K562 (cell line): ENCODE measurements around the gene AGPAT4. TPM values are rescaled to one million over a fixed set of nuclear protein-coding genes. Genes with fewer than 3 reads are reported as not detected.

Experiments used
- ATAC-seq: fragments of 200-7000 bp; cut with Tn5 transposase; 3 replicates; pipeline ENCODE4 v1.9.1; 2020; ENCODE audit warnings: moderate library complexity
- BruUV-seq: library from RNA; stranded (reverse); fragments of 400-500 nt; replicated peaks from 2 replicates; lab custom pipeline; 2021; lab: Mats Ljungman, UMichigan
- CTCF ChIA-PET: fragments of 300-600 bp; formaldehyde crosslinking; extraction: SDS; loops from one replicate; lab custom pipeline; 2021; ENCODE audit warnings: low intra/inter-chr PET ratio; lab: Yijun Ruan, JAX
- POLR2A ChIA-PET: fragments of 300-600, 350-650 bp; sonication (Branson Sonifier 250); formaldehyde crosslinking; extraction: SDS; loops from one replicate; lab custom pipeline; 2021; ENCODE audit warnings: antibody characterized with exemption, inconsistent platforms; lab: Yijun Ruan, JAX
- DNase-seq, 4 experiments: peaks; one replicate each; pipeline versions ENCODE4 v3.0.0 to v3.0.0-alpha.2; 2011 to 2018; ENCODE audit warnings: low spot score in 3 of 4, mixed read lengths in 3 of 4; ENCODE audit errors: extremely low read depth in 1 of 4
- FAIRE-seq: peaks from 2 replicates; lab custom pipeline; 2011; peaks lifted over from hg19 to GRCh38; lab: Jason Lieb, UNC
- H2AFZ ChIP-seq: 2 replicates; pipeline ENCODE4 v1.6.0; 2011; ENCODE audit warnings: low read depth, low read length, control low read depth, inconsistent platforms
- H3K27ac ChIP-seq: fragments of 200-600 bp; 3 replicates; pipeline ENCODE4 v1.8.0; 2011; ENCODE audit warnings: low read depth, mild to moderate bottlenecking, control low read depth, inconsistent platforms, low read length, moderate library complexity, mixed read lengths; ENCODE audit errors: extremely low read depth
- H3K27me3 ChIP-seq, 2 experiments: fragments of 300-600 bp in 1 of 2; 2 replicates in 1 of 2; 3 replicates in 1 of 2; pipeline versions ENCODE4 v1.6.0 to v1.8.0; 2011; ENCODE audit warnings: inconsistent platforms in 2 of 2, low read length in 2 of 2, mild to moderate bottlenecking in 1 of 2, mixed read lengths in 1 of 2, moderate library complexity in 1 of 2; ENCODE audit not compliant: control insufficient read depth in 2 of 2, insufficient read depth in 2 of 2
- H3K36me3 ChIP-seq: fragments of 300-600 bp; 3 replicates; pipeline ENCODE4 v1.8.0; 2011; ENCODE audit warnings: mild to moderate bottlenecking, low read length, inconsistent platforms; ENCODE audit not compliant: control insufficient read depth, insufficient read depth
- H3K4me1 ChIP-seq, 2 experiments: fragments of 200-600 bp in 1 of 2; replicated peaks in 1 of 2; 2 replicates in 1 of 2; 3 replicates in 1 of 2; pipeline versions ENCODE4 v1.5.1 to v1.8.0; 2011; ENCODE audit warnings: inconsistent platforms in 2 of 2, low read length in 2 of 2, mild to moderate bottlenecking in 1 of 2, mixed read lengths in 1 of 2, moderate library complexity in 1 of 2; ENCODE audit not compliant: control insufficient read depth in 2 of 2, insufficient read depth in 2 of 2
- H3K4me2 ChIP-seq: 2 replicates; pipeline ENCODE4 v1.6.1; 2011; ENCODE audit warnings: low read length, control low read depth, inconsistent platforms, mixed read lengths; ENCODE audit not compliant: insufficient read depth
- H3K4me3 ChIP-seq: fragments of 200-600 bp; sonication (generic), shearing (Covaris generic); 2 replicates; pipeline ENCODE4 v1.5.1; 2016; ENCODE audit warnings: control low read depth, inconsistent platforms
- H3K79me2 ChIP-seq: fragments of 200-600 bp; 3 replicates; pipeline ENCODE4 v1.8.0; 2011; ENCODE audit warnings: low read length, inconsistent platforms; ENCODE audit not compliant: control insufficient read depth, insufficient read depth
- H3K9ac ChIP-seq, 2 experiments: 2 replicates each; pipeline versions ENCODE4 v1.6.0 to v1.6.1; 2011; ENCODE audit warnings: low read depth in 2 of 2, low read length in 2 of 2, control low read depth in 1 of 2, inconsistent platforms in 1 of 2, mild to moderate bottlenecking in 1 of 2, mixed read lengths in 1 of 2; ENCODE audit not compliant: insufficient read depth in 1 of 2
- H3K9me1 ChIP-seq: one replicate; pipeline ENCODE4 v1.6.0; 2011; ENCODE audit warnings: inconsistent platforms, mild to moderate bottlenecking, low read length, moderate library complexity; ENCODE audit not compliant: control insufficient read depth, insufficient read depth
- H3K9me3 ChIP-seq: replicated peaks from 2 replicates; pipeline ENCODE4 v1.5.1; 2011; ENCODE audit warnings: low read depth, low read length, inconsistent platforms; ENCODE audit not compliant: control insufficient read depth, insufficient read depth
- H4K20me1 ChIP-seq: replicated peaks from 2 replicates; pipeline ENCODE4 v1.6.1; 2011; ENCODE audit warnings: low read length, inconsistent platforms, mixed read lengths; ENCODE audit not compliant: control insufficient read depth, insufficient read depth
- ATF3 ChIP-seq, 2 experiments: fragments of 450-650 bp in 1 of 2; sonication (generic) in 1 of 2; formaldehyde crosslinking in 1 of 2; IDR thresholded peaks in 1 of 2; conservative IDR thresholded peaks in 1 of 2; 2 replicates each; pipeline versions ENCODE4 v1.6.1 to v1.8.1; 2016 to 2023; ENCODE audit warnings: mild to moderate bottlenecking in 2 of 2, moderate library complexity in 2 of 2, inconsistent platforms in 1 of 2, missing genetic modification reagents in 1 of 2
- CTBP1 ChIP-seq: fragments of 450-650 bp; IDR thresholded peaks from 2 replicates; pipeline ENCODE4 v1.6.1; 2016; ENCODE audit warnings: borderline replicate concordance
- ETV1 ChIP-seq: fragments of 450-650 bp; conservative IDR thresholded peaks from 2 replicates; pipeline ENCODE4 v1.6.1; 2016; ENCODE audit warnings: missing genetic modification characterization, control low read depth, low read depth, missing compliant biosample characterization
- ILK ChIP-seq: fragments of 450-650 bp; IDR thresholded peaks from 2 replicates; pipeline ENCODE4 v1.6.1; 2016; ENCODE audit warnings: missing genetic modification characterization, low read depth, mild to moderate bottlenecking, missing compliant biosample characterization, moderate library complexity, borderline replicate concordance
- KAT2B ChIP-seq: IDR thresholded peaks from one replicate; pipeline ENCODE4 v1.6.1; 2012; ENCODE audit warnings: low read depth, mild to moderate bottlenecking, control low read depth, inconsistent platforms, low read length, moderate library complexity
- MAFF ChIP-seq: IDR thresholded peaks from 2 replicates; pipeline ENCODE4 v1.6.1; 2012; ENCODE audit warnings: low read length, improper control_type of control experiment
- NR1H2 ChIP-seq: sonication (generic); formaldehyde crosslinking; IDR thresholded peaks from 2 replicates; pipeline ENCODE4 v1.4.0; 2020; ENCODE audit warnings: mild to moderate bottlenecking, missing genetic modification reagents
- ZNF436 ChIP-seq: fragments of 250-450, 450-650 bp; sonication (Bioruptor Pico); formaldehyde crosslinking; IDR thresholded peaks from 2 replicates; pipeline ENCODE4 v1.7.0; 2020; ENCODE audit warnings: mild to moderate bottlenecking
- whole genome bisulfite sequencing: fragments of 100-300 bp; shearing (Covaris generic); methylation state at CpG from one replicate; pipeline ENCODE4 v1.1.6; 2016; ENCODE audit warnings: low coverage, mixed read lengths; ENCODE audit not compliant: insufficient coverage; ENCODE audit errors: missing lambda C conversion rate; 5-methylcytosine and 5-hydroxymethylcytosine counted together
- in situ Hi-C: fragments of 300-500 bp; cut with MboI; formaldehyde crosslinking; loops from 4 replicates; pipeline ENCODE4 v1.15.0; 2018; ENCODE audit warnings: inconsistent platforms, mixed read lengths
- intact Hi-C: fragments of 100-400 bp; cut with micrococcal nuclease; formaldehyde crosslinking; loops from 2 replicates; pipeline ENCODE4 v1.14.2; 2022
- polyA plus RNA-seq, 8 experiments: library from polyadenylated mRNA; depleted of rRNA in 4 of 8; stranded (reverse) in 5 of 8; unstranded in 3 of 8; fragments of >200 nt; fragmentation: Nextera tagmentation in 2 of 8; fragmentation: Illumina TruSeq in 1 of 8; extraction: Ambion mirVana in 2 of 8; extraction: Trizol in 1 of 8; gene quantifications; 2 replicates each; pipeline versions ENCODE4 v1.2.1 to v1.2.3, GENCODE V29; 2011 to 2014; ENCODE audit warnings: inconsistent platforms in 1 of 8, missing spikeins in 1 of 8
- total RNA-seq, 7 experiments: library from RNA; depleted of rRNA in 6 of 7; stranded (reverse); fragments of >200 nt in 6 of 7; fragmentation: Illumina TruSeq in 2 of 7; extraction: Trizol in 2 of 7; gene quantifications; 2 replicates each; pipeline versions ENCODE4 v1.2.1 to v1.2.3, GENCODE V29; 2011 to 2021; ENCODE audit warnings: low replicate concordance in 1 of 7

AGPAT4 gene
- total and polyA plus RNA-seq, 9 of the 15 experiments (the other 6 are each of a cell fraction or from before 2014, with no cell fraction given), result 2.2 to 15.0 (median 5.7) TPM

- Histone ChIP-seq H4K20me1 (no peaks in the 10 kb centered on the region), H3K4me3 (no peak overlapping the region), H3K4me1 (no peaks in the 10 kb centered on the region), H3K27ac (no peak overlapping the region), H3K36me3 (peaks cover 90% of the 10 kb centered on the region), H3K79me2 (no peaks in the 10 kb centered on the region), H3K4me2 (no peak overlapping the region), H3K9ac (no peak overlapping the region), H3K9me3 (no peaks in the 10 kb centered on the region), H2AFZ (no peak overlapping the region), H3K27me3 (no peaks in the 10 kb centered on the region), H3K9me1 (no peaks in the 10 kb centered on the region)
- FAIRE-seq (no peak), ATAC-seq (no peak), DNase-seq (no peak)
- in situ Hi-C loops, result no loop called here
- BruUV-seq, result no TSS peak
- intact Hi-C loops, result no loop called here
- POLR2A ChIA-PET, result interaction anchor here (1.4 kb wide), 1 partner anchor 10 kb away, joined by 3 read pairs; no protein-coding TSS in a partner anchor
- TF ChIP-seq ETV1 (no peak), ZNF436 (CRISPR knock-in tag) (no peak), CTBP1 (no peak), ILK (no peak), KAT2B (no peak), MAFF (0 out of 2 replicates have a peak, but pooled peaks have one; percentile 13)
- CTCF ChIA-PET, result no interaction called here
- WGBS, result 90% methylated on average over 2 of the region's 2 CpGs
Observed at GRCh38 chr6:161105408-161105807, 168.5 kb downstream of the AGPAT4 start.

GRCh38 chr6:161104966-161105365, 168.9 kb downstream of the AGPAT4 start:
- H3K27ac ChIP-seq, result no peak overlapping the region
- FAIRE-seq, result no peak
- POLR2A ChIA-PET, result interaction anchor here (0.8 to 1.4 kb wide), 2 partner anchors 10 to 151 kb away, joined by 3 read pairs; no protein-coding TSS in a partner anchor

More at GRCh38 chr6:161104966-161105365, 168.9 kb downstream of the AGPAT4 start:
- Histone ChIP-seq H2AFZ (no peak overlapping the region), H3K4me3 (no peak overlapping the region), H3K9me3 (no peaks in the 10 kb centered on the region), H3K36me3 (peaks cover 90% of the 10 kb centered on the region), H3K9me1 (no peaks in the 10 kb centered on the region), H3K4me2 (no peak overlapping the region), H3K4me1 (no peaks in the 10 kb centered on the region), H3K27me3 (no peaks in the 10 kb centered on the region)
- BruUV-seq, result no TSS peak
- intact Hi-C loops, result loop anchor here (5.0 kb wide), 3 partner anchors 113 to 353 kb away; partner anchors contain the start of gene MAP3K4
- DNase-seq, result no peak
- TF ChIP-seq CTBP1 (no peak), NR1H2 (CRISPR knock-in tag) (no peak), ATF3 (IDR thresholded peaks at IDR 0.05) (0 out of 2 replicates have a peak, but pooled peaks have one; percentile 14), ATF3 (CRISPR knock-in tag; conservative IDR thresholded peaks at IDR 0.05) (no peak)
- TF ChIP-seq, all 486 proteins: peak for 1
- CTCF ChIA-PET, result no interaction called here
- in situ Hi-C loops, result no loop called here
- no peak overlapping the region for H3K9ac ChIP-seq
- no peaks in the 10 kb centered on the region for H3K79me2 ChIP-seq
- H4K20me1 ChIP-seq, result no peaks in the 10 kb centered on the region
- ATAC-seq, result no peak
